ENCODE measurements around the gene NTNG2.

NTNG2 gene

GRCh38 chr9:132228062-132228461 is 66.2 kb downstream of the NTNG2 start:
- H3K27ac ChIP-seq (ENCODE audit: low read depth, low read length): no peak overlapping the region
- H3K36me3 ChIP-seq (ENCODE audit: low read length): no peaks in the 10 kb centered on the region
- H3K79me2 ChIP-seq (ENCODE audit: insufficient read depth, low read length): no peaks in the 10 kb centered on the region
- H4K20me1 ChIP-seq (ENCODE audit: low read depth, low read length): no peaks in the 10 kb centered on the region
- no peaks in the 10 kb centered on the region for H3K9me3 ChIP-seq (ENCODE audit: insufficient read depth, low read length)
- H3K27me3 ChIP-seq (ENCODE audit: low read length): no peaks in the 10 kb centered on the region
- H3K9me2 ChIP-seq (replicated peaks; ENCODE audit: insufficient read depth, low read length): no peaks in the 10 kb centered on the region
- TF ChIP-seq EZH2phosphoT487 (conservative IDR thresholded peaks at IDR 0.05; ENCODE audit: low read length): no peak
- TF ChIP-seq CTCF (IDR thresholded peaks at IDR 0.05; ENCODE audit: insufficient read depth, low read length, poor library complexity, severe bottlenecking): no peak
- no peak overlapping the region for H2AFZ ChIP-seq (ENCODE audit: low read depth, low read length, severe bottlenecking)
- no peak overlapping the region for H3K4me3 ChIP-seq (ENCODE audit: insufficient read depth, low read length, poor library complexity, severe bottlenecking)
- H3K4me2 ChIP-seq (ENCODE audit: low read depth, low read length, poor library complexity, severe bottlenecking): no peak overlapping the region
- no peak overlapping the region for H3K9ac ChIP-seq (ENCODE audit: low read length)
- no peaks in the 10 kb centered on the region for H3F3A ChIP-seq (ENCODE audit: insufficient read depth)

GRCh38 chr9:132230605-132231004 is 68.7 kb downstream of the NTNG2 start:
- no peaks in the 10 kb centered on the region for H3K36me3 ChIP-seq (ENCODE audit: low read length)
- H3K27ac ChIP-seq (ENCODE audit: low read depth, low read length): no peak overlapping the region
- no peaks in the 10 kb centered on the region for H4K20me1 ChIP-seq (ENCODE audit: low read depth, low read length)
- H3K9ac ChIP-seq (ENCODE audit: low read length): no peak overlapping the region
- no peak for TF ChIP-seq CTCF (IDR thresholded peaks at IDR 0.05; ENCODE audit: insufficient read depth, low read length, poor library complexity, severe bottlenecking)
- TF ChIP-seq EZH2phosphoT487 (conservative IDR thresholded peaks at IDR 0.05; ENCODE audit: low read length): no peak
- H3K9me2 ChIP-seq (replicated peaks; ENCODE audit: insufficient read depth, low read length): no peaks in the 10 kb centered on the region
- no peaks in the 10 kb centered on the region for H3F3A ChIP-seq (ENCODE audit: insufficient read depth)
- no peak overlapping the region for H2AFZ ChIP-seq (ENCODE audit: low read depth, low read length, severe bottlenecking)
- no peaks in the 10 kb centered on the region for H3K27me3 ChIP-seq (ENCODE audit: low read length)
- no peaks in the 10 kb centered on the region for H3K79me2 ChIP-seq (ENCODE audit: insufficient read depth, low read length)
- H3K4me2 ChIP-seq (ENCODE audit: low read depth, low read length, poor library complexity, severe bottlenecking): no peak overlapping the region
- no peaks in the 10 kb centered on the region for H3K9me3 ChIP-seq (ENCODE audit: insufficient read depth, low read length)
- H3K4me3 ChIP-seq (ENCODE audit: insufficient read depth, low read length, poor library complexity, severe bottlenecking): no peak overlapping the region

- Histone ChIP-seq H3K4me3 (ENCODE audit: insufficient read depth, low read length, poor library complexity, severe bottlenecking) (no peak overlapping the region), H3K9me3 (ENCODE audit: insufficient read depth, low read length) (no peaks in the 10 kb centered on the region), H3K9me2 (replicated peaks; ENCODE audit: insufficient read depth, low read length) (no peaks in the 10 kb centered on the region), H3K4me2 (ENCODE audit: low read depth, low read length, poor library complexity, severe bottlenecking) (no peak overlapping the region), H3K27me3 (ENCODE audit: low read length) (no peaks in the 10 kb centered on the region), H3K27ac (ENCODE audit: low read depth, low read length) (no peak overlapping the region), H2AFZ (ENCODE audit: low read depth, low read length, severe bottlenecking) (no peak overlapping the region), H4K20me1 (ENCODE audit: low read depth, low read length) (no peaks in the 10 kb centered on the region), H3F3A (ENCODE audit: insufficient read depth) (no peaks in the 10 kb centered on the region), H3K9ac (ENCODE audit: low read length) (no peak overlapping the region), H3K79me2 (ENCODE audit: insufficient read depth, low read length) (no peaks in the 10 kb centered on the region), H3K36me3 (ENCODE audit: low read length) (no peaks in the 10 kb centered on the region)
- TF ChIP-seq CTCF (IDR thresholded peaks at IDR 0.05; ENCODE audit: insufficient read depth, low read length, poor library complexity, severe bottlenecking) (no peak), EZH2phosphoT487 (conservative IDR thresholded peaks at IDR 0.05; ENCODE audit: low read length) (no peak)
Observed at GRCh38 chr9:132231019-132231701, 69.3 kb downstream of the NTNG2 start.

Measured in SU-DHL-6 (cell line).